Activated naive CD8-positive, alpha-beta T cell treated with anti-CD3 and anti-CD28 coated beads, Interleukin-2, amount 50 U/mL, for 24 hours (primary cell): ENCODE results near the gene ADAMTS17.

ENCODE experiments used
- ATAC-seq: fragments of 150-1000 bp; cut with Tn5 transposase; one replicate; pipeline ENCODE4 v1.10.0; 2021
- DNase-seq: peaks from one replicate; pipeline ENCODE4 v3.0.0; 2021
- H3K27ac Mint-ChIP-seq: one replicate; pipeline ENCODE4 v1.8.0; 2021; ENCODE audit warnings: mild to moderate bottlenecking, mixed read lengths
- H3K27me3 Mint-ChIP-seq: one replicate; pipeline ENCODE4 v1.8.0; 2021; ENCODE audit warnings: mixed read lengths
- H3K36me3 Mint-ChIP-seq: one replicate; pipeline ENCODE4 v1.8.0; 2021; ENCODE audit warnings: low read depth, mixed read lengths
- H3K4me1 Mint-ChIP-seq: one replicate; pipeline ENCODE4 v1.8.0; 2021; ENCODE audit warnings: mixed read lengths
- H3K4me3 Mint-ChIP-seq: one replicate; pipeline ENCODE4 v1.8.0; 2021; ENCODE audit warnings: mild to moderate bottlenecking, moderate library complexity, mixed read lengths
- H3K9me3 Mint-ChIP-seq: one replicate; pipeline ENCODE4 v1.8.0; 2021; ENCODE audit warnings: mixed read lengths

Gene ADAMTS17

DNA sequence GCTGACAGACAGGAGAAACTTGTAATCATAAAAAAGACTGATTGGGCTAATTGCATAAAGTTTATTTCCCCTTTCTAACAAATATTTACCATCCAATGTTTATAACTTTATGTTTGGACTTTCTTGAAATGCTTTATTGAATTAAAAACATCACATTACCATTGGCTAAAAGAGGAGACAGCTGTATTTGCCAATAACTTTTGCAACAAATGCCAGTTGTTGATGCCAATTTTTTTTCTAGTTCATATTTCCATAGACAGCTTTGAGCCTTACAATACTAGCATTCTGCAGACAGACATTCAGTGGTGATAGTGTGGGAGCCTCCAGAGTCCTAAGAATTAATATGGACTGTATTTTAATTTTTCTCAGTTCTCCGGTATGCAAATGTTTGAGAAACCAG lies 198.4 kb downstream of the ADAMTS17 start:
- no peak overlapping the region for H3K27ac Mint-ChIP-seq
- no peak overlapping the region for H3K4me3 Mint-ChIP-seq
- no peak for ATAC-seq
- peaks cover 3% of the 10 kb centered on the region for H3K4me1 Mint-ChIP-seq
- DNase-seq, result no peak
- H3K9me3 Mint-ChIP-seq, result peaks cover 16% of the 10 kb centered on the region
- H3K36me3 Mint-ChIP-seq, result peaks cover 9% of the 10 kb centered on the region
- no peaks in the 10 kb centered on the region for H3K27me3 Mint-ChIP-seq

DNA sequence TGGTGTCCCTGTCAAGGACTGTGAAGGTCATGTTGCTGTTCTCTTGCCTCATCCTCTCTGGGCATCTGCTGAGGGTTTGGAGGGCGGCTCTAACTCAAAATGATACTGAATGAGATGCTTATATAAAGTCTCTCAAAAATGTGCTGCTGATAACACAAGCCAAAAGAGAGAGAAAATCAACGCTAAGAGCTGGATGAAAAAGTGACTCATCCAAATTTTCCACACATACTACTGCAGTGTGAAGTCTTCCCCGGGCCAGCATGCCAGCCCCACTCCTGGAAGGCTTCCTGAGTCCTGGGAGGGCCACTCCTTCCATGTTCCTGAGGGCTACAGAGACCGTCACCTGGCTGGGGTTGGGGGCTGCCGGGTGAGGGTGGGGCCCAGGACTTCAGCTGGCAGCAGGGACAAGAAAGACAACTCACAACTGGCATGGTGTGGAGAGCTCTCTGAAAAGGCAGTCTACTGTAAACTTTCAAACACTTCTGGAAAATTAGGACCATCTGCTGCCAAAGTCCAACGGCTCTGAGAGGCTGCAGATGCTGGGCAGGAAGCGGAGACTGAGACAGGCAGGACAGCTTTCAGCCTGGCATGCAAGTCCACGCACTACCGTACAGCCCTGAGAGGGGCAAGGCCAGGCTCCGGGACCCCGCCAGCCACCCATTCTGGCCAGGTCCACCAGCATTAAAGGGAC lies 200.3 kb downstream of the ADAMTS17 start:
- Mint-ChIP-seq H3K9me3 (no peaks in the 10 kb centered on the region), H3K27me3 (no peaks in the 10 kb centered on the region), H3K36me3 (no peaks in the 10 kb centered on the region), H3K4me1 (peaks cover 3% of the 10 kb centered on the region), H3K27ac (no peak overlapping the region), H3K4me3 (no peak overlapping the region)
- DNase-seq (no peak), ATAC-seq (no peak)

DNA sequence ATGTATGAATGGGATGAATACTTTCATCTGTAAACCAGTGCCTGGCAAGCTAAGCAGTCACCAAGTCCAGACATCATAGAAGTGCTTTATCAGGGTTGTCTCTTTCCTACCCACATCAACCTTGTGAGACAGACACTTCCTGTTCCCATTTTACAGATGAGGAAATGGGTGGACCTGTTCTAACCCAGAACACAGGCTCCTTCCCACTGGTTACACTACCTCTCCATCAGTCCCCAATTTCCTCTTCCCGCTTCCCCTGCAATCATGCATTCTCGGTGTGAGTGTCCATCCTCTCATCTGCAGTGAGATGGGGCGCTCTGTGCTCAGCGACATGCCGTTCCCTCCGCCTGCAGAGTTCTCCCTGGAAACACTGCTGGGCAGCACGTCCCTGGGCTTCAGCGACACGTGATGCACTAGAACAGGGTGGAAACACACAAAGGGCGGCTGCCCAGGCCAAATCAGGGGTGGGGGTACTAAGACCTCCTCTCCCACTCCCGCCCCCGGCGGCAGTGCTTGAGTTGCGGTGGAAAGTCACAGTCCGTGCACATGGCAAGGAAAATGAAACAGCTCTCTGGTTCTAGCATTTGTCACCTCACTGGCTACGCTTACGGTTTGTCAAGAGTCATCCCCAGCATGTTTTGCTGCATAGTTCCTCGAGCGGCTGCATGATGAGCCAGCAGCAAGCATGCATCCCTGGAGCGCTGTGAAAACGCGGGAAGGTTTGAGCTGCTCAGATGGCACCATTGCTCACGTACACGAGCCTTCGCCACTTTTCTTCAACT lies 201.1 kb downstream of the ADAMTS17 start:
- H3K9me3 Mint-ChIP-seq, result no peaks in the 10 kb centered on the region
- H3K27ac Mint-ChIP-seq, result no peak overlapping the region
- H3K27me3 Mint-ChIP-seq, result no peaks in the 10 kb centered on the region
- no peak overlapping the region for H3K4me3 Mint-ChIP-seq
- peaks cover 3% of the 10 kb centered on the region for H3K4me1 Mint-ChIP-seq
- DNase-seq, result no peak
- no peaks in the 10 kb centered on the region for H3K36me3 Mint-ChIP-seq
- no peak for ATAC-seq

- ATAC-seq (no peak), DNase-seq (no peak)
- Mint-ChIP-seq H3K27ac (no peak overlapping the region), H3K36me3 (no peaks in the 10 kb centered on the region), H3K27me3 (no peaks in the 10 kb centered on the region), H3K4me1 (no peaks in the 10 kb centered on the region), H3K9me3 (no peaks in the 10 kb centered on the region), H3K4me3 (no peak overlapping the region)
Observed at GRCh38 chr15:100134586-100134985, 207.2 kb downstream of the ADAMTS17 start.

GRCh38 chr15:100134089-100134583 lies 207.6 kb downstream of the ADAMTS17 start:
- no peaks in the 10 kb centered on the region for H3K36me3 Mint-ChIP-seq
- no peaks in the 10 kb centered on the region for H3K9me3 Mint-ChIP-seq
- ATAC-seq (no peak), DNase-seq (no peak)
- H3K4me1 Mint-ChIP-seq, result no peaks in the 10 kb centered on the region
- no peaks in the 10 kb centered on the region for H3K27me3 Mint-ChIP-seq
- no peak overlapping the region for H3K27ac Mint-ChIP-seq
- no peak overlapping the region for H3K4me3 Mint-ChIP-seq

DNA sequence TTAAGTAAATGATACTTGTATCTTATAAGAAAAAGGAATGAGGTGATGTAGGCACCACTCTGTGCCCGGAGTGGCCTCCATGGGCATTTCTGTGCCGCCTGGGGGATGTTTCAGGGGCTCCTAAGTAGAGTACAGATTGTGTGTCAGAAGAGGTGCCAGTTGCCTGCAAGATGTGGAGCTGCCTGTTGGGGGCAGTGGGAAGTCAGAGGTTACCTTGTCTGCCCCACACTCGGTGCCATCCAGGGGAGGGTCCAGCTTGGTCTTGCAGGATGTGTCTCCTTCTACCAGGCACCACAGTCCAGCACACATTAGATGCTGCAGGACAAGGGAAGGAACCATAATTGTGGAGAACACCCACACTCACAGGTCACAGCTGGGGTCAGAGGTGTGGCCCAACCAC lies 208.8 kb downstream of the ADAMTS17 start:
- no peaks in the 10 kb centered on the region for H3K27me3 Mint-ChIP-seq
- no peaks in the 10 kb centered on the region for H3K9me3 Mint-ChIP-seq
- no peaks in the 10 kb centered on the region for H3K36me3 Mint-ChIP-seq
- no peak for ATAC-seq
- H3K4me1 Mint-ChIP-seq, result no peaks in the 10 kb centered on the region
- H3K4me3 Mint-ChIP-seq, result no peak overlapping the region
- DNase-seq, result no peak
- H3K27ac Mint-ChIP-seq, result no peak overlapping the region

- no peaks in the 10 kb centered on the region for H3K9me3 Mint-ChIP-seq
- H3K36me3 Mint-ChIP-seq, result no peaks in the 10 kb centered on the region
- no peak overlapping the region for H3K27ac Mint-ChIP-seq
- no peaks in the 10 kb centered on the region for H3K4me1 Mint-ChIP-seq
- H3K27me3 Mint-ChIP-seq, result no peaks in the 10 kb centered on the region
- DNase-seq (no peak), ATAC-seq (no peak)
- H3K4me3 Mint-ChIP-seq, result no peak overlapping the region
Observed at GRCh38 chr15:100132309-100132708, 209.5 kb downstream of the ADAMTS17 start.

DNA sequence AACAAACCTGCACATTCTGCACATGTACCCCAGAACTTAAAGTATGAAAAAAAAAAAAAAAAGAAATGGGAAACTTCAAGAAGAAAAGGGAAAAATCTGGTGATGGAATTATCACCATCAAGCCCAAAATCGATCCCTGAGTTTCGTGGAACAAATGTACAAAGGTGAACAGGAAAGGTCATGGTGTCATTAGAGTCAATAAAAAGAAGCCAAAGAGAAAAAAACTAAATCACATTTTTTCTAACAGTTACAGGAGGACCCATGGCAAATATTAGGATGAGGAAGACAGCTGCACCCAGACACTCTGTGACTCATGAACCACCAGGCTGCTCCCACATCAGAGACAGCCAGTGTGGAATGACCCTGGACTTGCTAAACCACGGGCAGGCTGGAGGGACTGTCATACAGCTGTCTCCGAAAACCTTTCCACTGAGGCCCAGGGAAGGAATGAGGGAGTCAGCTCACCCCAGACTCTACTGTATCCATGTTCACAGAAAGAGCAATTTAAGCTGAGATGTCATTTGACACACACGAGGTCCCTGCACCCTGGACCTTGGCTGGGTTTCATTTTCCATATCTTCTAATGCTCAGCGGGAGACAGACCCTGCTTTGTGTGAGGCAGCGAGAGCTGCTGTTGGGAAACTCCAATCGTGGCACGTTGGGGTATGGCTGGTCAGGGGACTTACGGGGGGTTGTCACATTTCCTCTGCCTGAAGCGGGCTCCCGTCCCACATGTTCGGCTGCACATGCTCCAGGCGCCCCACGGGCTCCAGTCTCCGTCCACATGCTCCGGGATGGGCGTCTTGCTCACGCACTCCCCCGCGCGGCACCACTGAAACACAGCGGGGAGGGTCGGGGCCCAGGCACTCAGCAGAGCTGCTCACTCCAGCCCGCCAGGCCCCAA lies 210.2 kb downstream of the ADAMTS17 start:
- no peak overlapping the region for H3K4me3 Mint-ChIP-seq
- peak; percentile 50 for DNase-seq

DNA sequence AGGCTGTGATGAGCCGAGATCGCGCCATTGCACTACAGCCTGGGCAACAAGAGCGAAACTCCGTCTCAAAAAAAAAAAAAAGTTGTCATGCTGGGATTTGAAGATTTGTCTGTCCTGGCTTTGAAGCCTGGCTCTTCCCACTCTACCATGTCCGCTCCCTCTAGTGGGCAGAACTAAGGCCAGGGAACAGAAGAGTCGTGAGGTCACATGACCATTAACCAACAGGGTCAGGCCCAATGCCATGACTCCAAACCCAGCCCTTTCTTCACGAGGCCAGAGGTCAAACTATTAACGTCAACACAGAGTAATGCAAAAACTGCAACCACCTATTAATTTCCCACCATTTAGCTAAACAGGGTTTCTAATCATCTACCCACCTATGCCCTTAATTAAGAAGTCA lies 212.1 kb downstream of the ADAMTS17 start:
- ATAC-seq, result no peak

More for the DNA sequence above, 210.2 kb downstream of the ADAMTS17 start:
- Mint-ChIP-seq H3K4me1 (no peaks in the 10 kb centered on the region), H3K36me3 (no peaks in the 10 kb centered on the region), H3K9me3 (no peaks in the 10 kb centered on the region), H3K27me3 (no peaks in the 10 kb centered on the region), H3K27ac (no peak overlapping the region)
- peak; percentile 59 for ATAC-seq

DNA sequence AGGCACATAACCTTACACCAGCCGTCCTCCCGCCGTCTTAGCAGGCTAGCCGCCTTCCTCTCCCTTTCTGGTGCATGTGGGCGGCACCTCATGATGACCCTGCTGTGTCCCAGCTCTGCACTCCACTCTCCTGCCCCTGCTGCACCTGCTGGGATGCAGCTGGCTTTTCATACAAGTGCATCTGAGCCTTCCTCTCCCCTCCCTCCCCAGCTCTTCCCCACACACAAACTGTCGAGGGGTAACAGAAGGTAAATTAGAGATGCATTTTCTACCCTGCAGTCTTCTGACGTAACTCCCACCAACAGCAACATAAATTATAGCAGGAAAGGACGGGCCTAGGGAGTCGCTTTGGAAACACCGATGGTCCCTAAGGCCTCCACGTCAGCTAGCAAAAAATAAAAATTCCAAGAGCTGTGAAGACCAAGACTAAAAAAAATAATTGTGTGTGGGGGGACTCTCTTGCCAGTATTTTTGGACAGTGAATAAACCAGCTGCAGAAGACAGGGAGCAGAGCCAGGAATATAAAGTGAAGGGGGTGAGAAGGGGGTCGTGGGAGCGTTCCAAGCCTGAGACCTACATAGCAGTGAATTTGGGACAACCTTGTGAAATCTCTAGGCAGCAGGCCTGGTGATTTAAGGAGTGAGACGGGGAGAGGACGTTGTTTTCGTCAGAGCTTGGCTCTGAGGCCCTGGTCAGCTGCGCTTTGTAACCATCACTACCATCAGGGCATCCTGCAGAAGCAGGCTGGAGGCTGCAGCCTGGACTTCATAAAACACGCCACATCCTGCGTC lies 216.2 kb downstream of the ADAMTS17 start:
- DNase-seq (no peak), ATAC-seq (no peak)
- Mint-ChIP-seq H3K27ac (no peak overlapping the region), H3K36me3 (peaks cover 17% of the 10 kb centered on the region), H3K27me3 (no peaks in the 10 kb centered on the region), H3K4me1 (no peaks in the 10 kb centered on the region), H3K9me3 (peaks cover 18% of the 10 kb centered on the region), H3K4me3 (no peak overlapping the region)

More for the DNA sequence above, 212.1 kb downstream of the ADAMTS17 start:
- no peaks in the 10 kb centered on the region for H3K4me1 Mint-ChIP-seq
- no peaks in the 10 kb centered on the region for H3K36me3 Mint-ChIP-seq
- no peaks in the 10 kb centered on the region for H3K27me3 Mint-ChIP-seq
- H3K4me3 Mint-ChIP-seq, result no peak overlapping the region
- no peaks in the 10 kb centered on the region for H3K9me3 Mint-ChIP-seq
- DNase-seq, result no peak
- no peak overlapping the region for H3K27ac Mint-ChIP-seq

DNA sequence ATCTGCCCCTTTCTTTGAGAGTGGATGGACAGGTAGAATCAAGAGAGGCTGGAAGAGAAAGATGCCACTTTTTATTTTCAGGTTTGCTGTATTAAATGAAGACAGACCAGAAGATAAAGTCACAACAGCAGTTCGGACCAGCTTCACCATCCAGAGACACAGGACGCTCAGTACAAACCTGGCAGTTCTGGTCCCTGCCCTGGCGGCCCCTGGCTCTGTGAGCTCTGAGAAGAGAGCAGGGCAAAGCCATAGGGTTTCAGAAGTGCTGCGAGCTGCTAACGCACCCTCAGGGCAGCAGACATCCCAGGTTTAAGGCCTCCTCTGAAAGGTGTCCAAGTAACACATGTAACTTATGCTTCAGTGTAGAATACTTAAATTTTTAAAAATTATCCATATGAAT lies 216.8 kb downstream of the ADAMTS17 start:
- ATAC-seq, result no peak
- H3K27ac Mint-ChIP-seq, result no peak overlapping the region
- peaks cover 18% of the 10 kb centered on the region for H3K36me3 Mint-ChIP-seq
- peaks cover 24% of the 10 kb centered on the region for H3K9me3 Mint-ChIP-seq
- H3K27me3 Mint-ChIP-seq, result no peaks in the 10 kb centered on the region
- no peak for DNase-seq
- no peaks in the 10 kb centered on the region for H3K4me1 Mint-ChIP-seq
- H3K4me3 Mint-ChIP-seq, result no peak overlapping the region

- Mint-ChIP-seq H3K9me3 (peaks cover 27% of the 10 kb centered on the region), H3K27me3 (no peaks in the 10 kb centered on the region), H3K36me3 (peaks cover 21% of the 10 kb centered on the region), H3K27ac (no peak overlapping the region), H3K4me3 (no peak overlapping the region), H3K4me1 (no peaks in the 10 kb centered on the region)
- ATAC-seq (no peak), DNase-seq (no peak)
Observed at GRCh38 chr15:100124361-100124760, 217.4 kb downstream of the ADAMTS17 start.

- Mint-ChIP-seq H3K4me1 (no peaks in the 10 kb centered on the region), H3K27me3 (no peaks in the 10 kb centered on the region), H3K36me3 (peaks cover 21% of the 10 kb centered on the region), H3K27ac (no peak overlapping the region), H3K4me3 (no peak overlapping the region), H3K9me3 (peaks cover 31% of the 10 kb centered on the region)
- DNase-seq (no peak), ATAC-seq (no peak)
Observed at GRCh38 chr15:100123611-100124010, 218.2 kb downstream of the ADAMTS17 start.

DNA sequence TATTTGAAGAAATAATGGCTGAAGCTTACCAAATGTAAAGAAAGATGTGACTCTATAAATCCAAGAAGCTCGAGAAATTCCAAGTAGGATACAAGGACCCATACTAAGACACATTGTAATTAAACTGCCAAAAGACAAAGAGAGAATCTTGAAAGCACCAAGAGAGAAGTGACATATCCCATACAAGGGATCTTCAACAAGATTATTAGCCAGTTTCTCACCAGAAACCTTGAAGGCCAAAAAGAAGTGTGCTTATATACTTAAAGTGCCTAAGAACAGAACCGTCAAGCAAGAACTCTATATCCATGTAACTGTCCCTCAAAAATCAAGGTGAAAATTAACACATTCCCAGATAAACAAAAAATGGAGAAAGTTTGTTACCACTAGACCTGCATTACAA lies 220.5 kb downstream of the ADAMTS17 start:
- Mint-ChIP-seq H3K4me3 (no peak overlapping the region), H3K4me1 (no peaks in the 10 kb centered on the region), H3K9me3 (peaks cover 32% of the 10 kb centered on the region), H3K36me3 (peaks cover 21% of the 10 kb centered on the region), H3K27ac (no peak overlapping the region), H3K27me3 (no peaks in the 10 kb centered on the region)
- ATAC-seq (no peak), DNase-seq (no peak)
